CD14-positive monocyte (primary cell): ENCODE measurements around the gene INHBC. TPM values are rescaled to one million over a fixed set of nuclear protein-coding genes. Genes with fewer than 3 reads are reported as not detected.

Source experiments
- DNase-seq, 3 donors: peaks; one replicate each; pipeline ENCODE4 v3.0.0-alpha.2; 2011 to 2022
- H2AFZ ChIP-seq: 2 replicates; pipeline ENCODE4 v1.6.0; 2012; ENCODE audit warnings: mild to moderate bottlenecking, low read depth, low read length, inconsistent platforms; ENCODE audit not compliant: insufficient read depth, poor library complexity, severe bottlenecking
- H3K27ac ChIP-seq, 2 donors: 1 replicate in 1 of 2; 2 replicates in 1 of 2; pipeline ENCODE4 v1.5.1; 2012 to 2013; ENCODE audit warnings: low read length in 2 of 2, control low read depth in 1 of 2, inconsistent platforms in 1 of 2, low read depth in 1 of 2, mild to moderate bottlenecking in 1 of 2
- H3K27me3 ChIP-seq, 2 donors: one replicate each; pipeline versions ENCODE4 v1.6.0 to v1.6.1; 2011 to 2013; ENCODE audit warnings: low read length in 2 of 2; ENCODE audit not compliant: control insufficient read depth in 2 of 2, insufficient read depth in 2 of 2
- H3K36me3 ChIP-seq, 2 donors: replicated peaks in 1 of 2; 1 replicate in 1 of 2; 2 replicates in 1 of 2; pipeline versions ENCODE4 v1.5.1 to v1.6.1; 2012 to 2013; ENCODE audit warnings: low read length in 2 of 2, control low read depth in 1 of 2, inconsistent platforms in 1 of 2, mild to moderate bottlenecking in 1 of 2; ENCODE audit not compliant: insufficient read depth in 2 of 2, control insufficient read depth in 1 of 2
- H3K4me1 ChIP-seq, 2 donors: 1 replicate in 1 of 2; 2 replicates in 1 of 2; pipeline versions ENCODE4 v1.5.1 to v1.6.1; 2012 to 2013; ENCODE audit warnings: low read length in 2 of 2, control low read depth in 1 of 2, inconsistent platforms in 1 of 2, mild to moderate bottlenecking in 1 of 2, moderate library complexity in 1 of 2; ENCODE audit not compliant: insufficient read depth in 2 of 2, control insufficient read depth in 1 of 2
- H3K4me2 ChIP-seq: replicated peaks from 2 replicates; pipeline ENCODE3; 2012; ENCODE audit warnings: low read length, moderate library complexity, mild to moderate bottlenecking; ENCODE audit not compliant: poor library complexity, severe bottlenecking; ENCODE audit errors: extremely low read depth
- H3K4me3 ChIP-seq, 3 experiments: fragments of 200-600 bp in 1 of 3; sonication (generic) in 1 of 3; replicated peaks in 1 of 3; 1 replicate in 2 of 3; 2 replicates in 1 of 3; pipeline ENCODE4 v1.5.1; 2011 to 2013; ENCODE audit warnings: low read length in 3 of 3, mild to moderate bottlenecking in 3 of 3, control low read depth in 2 of 3, low read depth in 2 of 3, inconsistent platforms in 1 of 3, moderate library complexity in 1 of 3
- H3K79me2 ChIP-seq: 2 replicates; pipeline ENCODE4 v1.6.0; 2012; ENCODE audit warnings: mild to moderate bottlenecking, control low read depth, inconsistent platforms, low read length, moderate library complexity; ENCODE audit not compliant: insufficient read depth
- H3K9ac ChIP-seq: 2 replicates; pipeline ENCODE4 v1.6.0; 2017; ENCODE audit warnings: low read length, mild to moderate bottlenecking; ENCODE audit not compliant: insufficient read depth, poor library complexity, severe bottlenecking
- H3K9me3 ChIP-seq, 2 donors: replicated peaks in 1 of 2; 1 replicate in 1 of 2; 2 replicates in 1 of 2; pipeline versions ENCODE4 v1.5.1 to v1.6.1; 2012 to 2013; ENCODE audit warnings: low read length in 2 of 2, control low read depth in 1 of 2; ENCODE audit not compliant: control insufficient read depth in 1 of 2, insufficient read depth in 1 of 2
- H4K20me1 ChIP-seq: 2 replicates; pipeline ENCODE4 v1.6.0; 2012; ENCODE audit warnings: mild to moderate bottlenecking, low read length, control low read depth, moderate library complexity; ENCODE audit not compliant: insufficient read depth
- H3K27ac Mint-ChIP-seq, 7 donors: one replicate each; pipeline ENCODE4 v1.8.0; 2020; ENCODE audit warnings: mild to moderate bottlenecking in 7 of 7, mixed read lengths in 7 of 7, moderate library complexity in 6 of 7, inconsistent platforms in 2 of 7
- H3K27me3 Mint-ChIP-seq, 3 donors: one replicate each; pipeline ENCODE4 v1.8.0; 2021 to 2022; ENCODE audit warnings: low read depth in 3 of 3, mild to moderate bottlenecking in 3 of 3, mixed read lengths in 3 of 3, moderate library complexity in 3 of 3, inconsistent platforms in 1 of 3
- H3K36me3 Mint-ChIP-seq, 2 donors: one replicate each; pipeline ENCODE4 v1.8.0; 2020; ENCODE audit warnings: mixed read lengths in 2 of 2, inconsistent platforms in 1 of 2, mild to moderate bottlenecking in 1 of 2
- H3K4me1 Mint-ChIP-seq: one replicate; pipeline ENCODE4 v1.8.0; 2020; ENCODE audit warnings: mild to moderate bottlenecking, mixed read lengths
- H3K4me3 Mint-ChIP-seq, 2 donors: one replicate each; pipeline ENCODE4 v1.8.0; 2020; ENCODE audit warnings: mild to moderate bottlenecking in 2 of 2, mixed read lengths in 2 of 2, moderate library complexity in 1 of 2
- H3K9me3 Mint-ChIP-seq, 7 donors: one replicate each; pipeline ENCODE4 v1.8.0; 2020 to 2022; ENCODE audit warnings: mixed read lengths in 7 of 7, mild to moderate bottlenecking in 6 of 7, moderate library complexity in 6 of 7, inconsistent platforms in 2 of 7
- WGBS: methylation state at CpG from one replicate; pipeline ENCODE4 v1.1.5; 2013; ENCODE audit warnings: missing lambda C conversion rate; ENCODE audit not compliant: insufficient coverage; 5-methylcytosine and 5-hydroxymethylcytosine counted together
- intact Hi-C, 2 donors: fragments of 100-400 bp; cut with micrococcal nuclease; formaldehyde crosslinking; loops; one replicate each; pipeline versions ENCODE4 v1.15.0 to v1.15.1; 2023
- polyA plus RNA-seq, 3 donors: library from polyadenylated mRNA; depleted of rRNA in 1 of 3; unstranded in 2 of 3; stranded (reverse) in 1 of 3; fragments of 300-500 nt in 2 of 3; fragments of >200 nt in 1 of 3; fragmentation: Illumina TruSeq in 2 of 3; gene quantifications; 1 replicate in 2 of 3; 2 replicates in 1 of 3; pipeline ENCODE4 v1.2.3, GENCODE V29; 2012 to 2021
- TF ChIP-seq, protein P1 (sequence below): fragments of 200-600 bp; IDR thresholded peaks from one replicate; pipeline ENCODE4 v1.8.0; 2022; ENCODE audit warnings: antibody characterized with exemption, mild to moderate bottlenecking

The INHBC gene
- polyA plus RNA-seq, 3 donors = not detected

DNA sequence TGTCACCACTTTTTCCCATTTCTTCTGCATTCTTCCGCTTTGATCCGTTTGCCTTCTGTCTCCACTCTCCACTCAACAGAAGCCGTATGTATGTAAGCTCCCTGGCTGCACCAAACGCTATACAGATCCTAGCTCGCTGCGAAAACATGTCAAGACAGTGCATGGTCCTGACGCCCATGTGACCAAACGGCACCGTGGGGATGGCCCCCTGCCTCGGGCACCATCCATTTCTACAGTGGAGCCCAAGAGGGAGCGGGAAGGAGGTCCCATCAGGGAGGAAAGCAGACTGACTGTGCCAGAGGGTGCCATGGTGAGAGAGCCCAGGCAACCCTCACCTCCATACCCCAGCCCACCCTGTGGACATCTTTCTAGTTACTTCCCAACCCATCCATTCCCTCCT, 33.3 kb downstream of the INHBC start:
- Histone ChIP-seq H3K36me3 (peaks cover 40 to 59% of the 10 kb centered on the region in 2 donors), H3K9ac (no peak overlapping the region), H3K79me2 (peaks cover 12% of the 10 kb centered on the region), H3K9me3 (no peaks in the 10 kb centered on the region), H3K27me3 (peaks cover 0 to 6% of the 10 kb centered on the region in 2 donors), H3K4me3 (no peak overlapping the region), H3K4me2 (no peak overlapping the region), H2AFZ (no peak overlapping the region), H3K4me1 (peaks cover 26 to 40% of the 10 kb centered on the region in 2 donors), H4K20me1 (peaks cover 71% of the 10 kb centered on the region), H3K27ac (no peak overlapping the region)
- WGBS = 96% methylated on average over 9 of the region's 11 CpGs
- TF ChIP-seq, protein P1, sequence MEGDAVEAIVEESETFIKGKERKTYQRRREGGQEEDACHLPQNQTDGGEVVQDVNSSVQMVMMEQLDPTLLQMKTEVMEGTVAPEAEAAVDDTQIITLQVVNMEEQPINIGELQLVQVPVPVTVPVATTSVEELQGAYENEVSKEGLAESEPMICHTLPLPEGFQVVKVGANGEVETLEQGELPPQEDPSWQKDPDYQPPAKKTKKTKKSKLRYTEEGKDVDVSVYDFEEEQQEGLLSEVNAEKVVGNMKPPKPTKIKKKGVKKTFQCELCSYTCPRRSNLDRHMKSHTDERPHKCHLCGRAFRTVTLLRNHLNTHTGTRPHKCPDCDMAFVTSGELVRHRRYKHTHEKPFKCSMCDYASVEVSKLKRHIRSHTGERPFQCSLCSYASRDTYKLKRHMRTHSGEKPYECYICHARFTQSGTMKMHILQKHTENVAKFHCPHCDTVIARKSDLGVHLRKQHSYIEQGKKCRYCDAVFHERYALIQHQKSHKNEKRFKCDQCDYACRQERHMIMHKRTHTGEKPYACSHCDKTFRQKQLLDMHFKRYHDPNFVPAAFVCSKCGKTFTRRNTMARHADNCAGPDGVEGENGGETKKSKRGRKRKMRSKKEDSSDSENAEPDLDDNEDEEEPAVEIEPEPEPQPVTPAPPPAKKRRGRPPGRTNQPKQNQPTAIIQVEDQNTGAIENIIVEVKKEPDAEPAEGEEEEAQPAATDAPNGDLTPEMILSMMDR = no peak
- H3K9me3 Mint-ChIP-seq = peaks cover 0 to 4% (median 0%) of the 10 kb centered on the region in 7 donors
- H3K4me1 Mint-ChIP-seq = peaks cover 50% of the 10 kb centered on the region
- peaks cover 46 to 60% of the 10 kb centered on the region in 2 donors for H3K36me3 Mint-ChIP-seq
- H3K27ac Mint-ChIP-seq = peak overlapping the region in 3 of 7 donors; percentile 7 to 74 (median 50)
- no peak overlapping the region for H3K4me3 Mint-ChIP-seq
- intact Hi-C loops = no loop called here
- no peak for DNase-seq
- peaks cover 19 to 23% (median 20%) of the 10 kb centered on the region in 3 donors for H3K27me3 Mint-ChIP-seq

DNA sequence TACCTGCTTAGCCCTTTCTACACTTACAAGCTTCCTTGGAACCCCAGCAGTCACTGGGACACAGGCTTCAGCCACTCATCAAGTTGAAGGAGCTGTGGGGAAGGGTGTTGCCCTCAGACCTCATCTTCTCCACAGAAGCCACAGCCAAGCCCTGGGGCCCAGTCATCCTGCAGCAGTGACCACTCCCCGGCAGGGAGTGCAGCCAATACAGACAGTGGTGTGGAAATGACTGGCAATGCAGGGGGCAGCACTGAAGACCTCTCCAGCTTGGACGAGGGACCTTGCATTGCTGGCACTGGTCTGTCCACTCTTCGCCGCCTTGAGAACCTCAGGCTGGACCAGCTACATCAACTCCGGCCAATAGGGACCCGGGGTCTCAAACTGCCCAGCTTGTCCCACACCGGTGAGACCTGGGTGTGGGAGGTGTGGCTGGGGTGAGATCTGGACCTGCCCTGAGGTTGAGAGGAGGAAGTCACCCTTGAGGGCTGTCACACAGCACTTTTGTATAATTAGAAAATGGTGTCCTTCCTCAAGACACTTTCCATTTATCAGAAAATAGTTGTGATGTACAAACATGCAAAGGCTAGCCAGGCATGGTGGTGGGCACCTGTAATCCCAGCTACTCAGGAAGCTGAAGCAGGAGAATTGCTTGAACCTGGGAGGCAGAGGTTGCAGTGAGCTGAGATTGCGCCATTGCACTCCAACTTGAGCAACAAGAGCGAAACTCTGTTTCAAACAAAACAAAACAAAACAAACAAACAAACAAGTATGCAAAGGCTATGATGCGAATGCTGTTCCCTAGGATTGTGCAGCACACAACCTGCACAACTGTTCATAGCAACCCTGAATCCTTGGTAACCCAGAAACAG, 34.9 kb downstream of the INHBC start:
- Histone ChIP-seq H4K20me1 (peaks cover 87% of the 10 kb centered on the region), H3K9me3 (no peaks in the 10 kb centered on the region), H3K27ac (no peak overlapping the region), H2AFZ (no peak overlapping the region), H3K27me3 (peaks cover 0 to 4% of the 10 kb centered on the region in 2 donors), H3K4me3 (no peak overlapping the region), H3K4me2 (no peak overlapping the region), H3K9ac (no peak overlapping the region), H3K4me1 (peaks cover 32 to 51% of the 10 kb centered on the region in 2 donors), H3K79me2 (peaks cover 25% of the 10 kb centered on the region), H3K36me3 (peaks cover 53 to 74% of the 10 kb centered on the region in 2 donors)
- Mint-ChIP-seq H3K9me3 (peaks cover 0 to 4% (median 0%) of the 10 kb centered on the region in 7 donors), H3K4me3 (no peak overlapping the region), H3K27me3 (peaks cover 6 to 9% (median 6%) of the 10 kb centered on the region in 3 donors), H3K36me3 (peaks cover 60 to 76% of the 10 kb centered on the region in 2 donors), H3K4me1 (peaks cover 54% of the 10 kb centered on the region), H3K27ac (peak overlapping the region in 3 of 7 donors; percentile 26 to 76 (median 41))
- intact Hi-C loops = loop anchor here in 1 of 2 donors (10.0 kb wide), 2 partner anchors 75 to 155 kb away; partner anchors contain the start of gene DCTN2
- no peak for DNase-seq
- TF ChIP-seq, protein P1 = no peak
- 79% methylated on average over 5 of the region's 10 CpGs for whole genome bisulfite sequencing
